Keratinocyte (primary cell): ENCODE results near the gene REEP3. TPM values are rescaled to one million over a fixed set of nuclear protein-coding genes. Genes with fewer than 3 reads are reported as not detected.

ENCODE experiments used
- DNase-seq: peaks from one replicate; pipeline ENCODE4 v3.0.0-alpha.2; 2011; ENCODE audit warnings: low read depth, missing footprints, low spot score
- FAIRE-seq: peaks from 2 replicates; lab custom pipeline; 2011; peaks lifted over from hg19 to GRCh38; lab: Jason Lieb, UNC
- H2AFZ ChIP-seq: 2 replicates; pipeline ENCODE4 v1.6.0; 2012; ENCODE audit warnings: low read length, control low read depth, inconsistent platforms; ENCODE audit not compliant: control insufficient read depth
- H3K27ac ChIP-seq: 2 replicates; pipeline ENCODE4 v1.5.1; 2011; ENCODE audit warnings: low read length; ENCODE audit not compliant: control insufficient read depth, insufficient read depth
- H3K27me3 ChIP-seq: 3 replicates; pipeline ENCODE4 v1.6.0; 2011; ENCODE audit warnings: low read length; ENCODE audit not compliant: control insufficient read depth, insufficient read depth; ENCODE audit errors: extremely low read depth
- H3K36me3 ChIP-seq, 2 experiments: 2 replicates in 1 of 2; 3 replicates in 1 of 2; pipeline ENCODE4 v1.5.1; 2011; ENCODE audit warnings: low read length in 2 of 2, mild to moderate bottlenecking in 1 of 2; ENCODE audit not compliant: control insufficient read depth in 2 of 2, insufficient read depth in 2 of 2; ENCODE audit errors: extremely low read depth in 1 of 2
- H3K4me1 ChIP-seq: 3 replicates; pipeline ENCODE4 v1.5.1; 2011; ENCODE audit warnings: low read length; ENCODE audit not compliant: control insufficient read depth, insufficient read depth; ENCODE audit errors: extremely low read depth
- H3K4me2 ChIP-seq: 3 replicates; pipeline ENCODE4 v1.6.0; 2011; ENCODE audit warnings: low read depth, low read length; ENCODE audit not compliant: control insufficient read depth, insufficient read depth; ENCODE audit errors: extremely low read depth
- H3K4me3 ChIP-seq, 3 experiments: fragments of 200-600 bp in 1 of 3; sonication (generic) in 1 of 3; 2 replicates in 2 of 3; 3 replicates in 1 of 3; pipeline ENCODE4 v1.5.1; 2011 to 2016; ENCODE audit warnings: low read length in 3 of 3, mild to moderate bottlenecking in 3 of 3, control low read depth in 2 of 3, inconsistent platforms in 1 of 3, low read depth in 1 of 3, mixed read lengths in 1 of 3, mixed run types in 1 of 3, moderate library complexity in 1 of 3; ENCODE audit not compliant: control insufficient read depth in 2 of 3, insufficient read depth in 2 of 3; ENCODE audit errors: extremely low read depth in 1 of 3
- H3K79me2 ChIP-seq: 2 replicates; pipeline ENCODE4 v1.6.0; 2012; ENCODE audit warnings: low read length; ENCODE audit not compliant: control insufficient read depth, insufficient read depth
- H3K9ac ChIP-seq: 3 replicates; pipeline ENCODE4 v1.6.0; 2011; ENCODE audit warnings: low read length; ENCODE audit not compliant: control insufficient read depth, insufficient read depth; ENCODE audit errors: extremely low read depth
- H3K9me1 ChIP-seq: 3 replicates; pipeline ENCODE4 v1.6.0; 2011; ENCODE audit warnings: low read length; ENCODE audit not compliant: control insufficient read depth, insufficient read depth; ENCODE audit errors: extremely low read depth
- H3K9me3 ChIP-seq: 2 replicates; pipeline ENCODE4 v1.5.1; 2012; ENCODE audit warnings: low read depth, low read length; ENCODE audit not compliant: control insufficient read depth
- H4K20me1 ChIP-seq: 3 replicates; pipeline ENCODE4 v1.6.0; 2011; ENCODE audit warnings: low read length; ENCODE audit not compliant: control insufficient read depth, insufficient read depth; ENCODE audit errors: extremely low read depth
- CTCF ChIP-seq, 3 experiments: IDR thresholded peaks in 1 of 3; conservative IDR thresholded peaks in 1 of 3; optimal IDR thresholded peaks in 1 of 3; 2 replicates in 2 of 3; 3 replicates in 1 of 3; pipeline versions ENCODE3 to v1.5.1; 2011; ENCODE audit warnings: low read length in 3 of 3, mild to moderate bottlenecking in 3 of 3, moderate library complexity in 2 of 3, control low read depth in 1 of 3, inconsistent platforms in 1 of 3; ENCODE audit not compliant: insufficient read depth in 2 of 3; ENCODE audit errors: extremely low read depth in 1 of 3
- EZH2 ChIP-seq: IDR thresholded peaks from one replicate; pipeline ENCODE4 v1.6.1; 2012; ENCODE audit warnings: inconsistent platforms, mild to moderate bottlenecking, low read length, moderate library complexity
- dilution Hi-C: fragments of 300-500 bp; cut with MboI; formaldehyde crosslinking; loops from one replicate; pipeline ENCODE4 v1.7.0; 2020; ENCODE audit warnings: low sequenced_read_pairs; ENCODE audit not compliant: extremely low pct_ligation_motif_present
- polyA plus RNA-seq, 5 experiments: library from polyadenylated mRNA; depleted of rRNA in 3 of 5; stranded (reverse) in 3 of 5; stranded (forward) in 1 of 5; unstranded in 1 of 5; fragments of >200 nt; gene quantifications; 1 replicate in 1 of 5; 2 replicates in 3 of 5; 3 replicates in 1 of 5; pipeline versions ENCODE4 v1.2.1 to v1.2.3, GENCODE V29; 2011 to 2012; ENCODE audit warnings: missing spikeins in 2 of 5, low read depth in 1 of 5, low replicate concordance in 1 of 5

Gene REEP3
- polyA plus RNA-seq, 1 donor (not counting 4 experiments of a cell fraction or from before 2014, with no cell fraction given), result 52.8 TPM

DNA sequence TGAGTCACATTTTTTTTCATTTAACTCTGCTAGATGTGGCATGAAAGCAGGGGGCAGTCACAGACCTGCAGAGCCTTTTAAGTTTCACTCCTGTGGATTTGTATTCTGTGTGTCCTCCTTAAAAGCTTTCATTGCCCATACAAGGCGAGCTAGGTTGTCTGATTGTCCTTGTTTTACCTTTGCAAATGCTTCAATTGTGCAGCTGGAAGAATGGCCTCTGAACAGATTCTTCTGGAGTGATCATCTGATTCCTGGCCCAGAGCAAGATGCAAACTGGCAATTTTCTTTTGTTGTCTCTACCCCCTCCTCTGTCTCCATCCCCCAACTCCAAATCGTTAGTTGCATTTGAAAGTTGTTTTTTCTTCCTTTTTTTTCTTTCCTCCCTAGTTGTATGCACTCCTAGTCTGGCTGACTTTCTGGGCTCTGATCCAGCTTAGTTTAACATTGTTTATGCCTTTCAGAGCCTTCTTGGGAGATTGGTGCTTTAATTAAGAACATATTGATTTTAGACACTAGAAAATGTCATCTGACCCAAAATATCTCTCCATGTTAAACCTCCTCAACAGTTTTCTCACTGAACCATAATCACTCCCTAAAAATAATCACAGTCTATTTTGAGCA is 150.2 kb downstream of the REEP3 start:
- Histone ChIP-seq H2AFZ (no peak overlapping the region), H3K79me2 (no peaks in the 10 kb centered on the region), H4K20me1 (no peaks in the 10 kb centered on the region), H3K9ac (no peak overlapping the region), H3K4me2 (no peak overlapping the region), H3K4me3 (no peak overlapping the region), H3K27me3 (no peaks in the 10 kb centered on the region), H3K27ac (no peak overlapping the region), H3K36me3 (no peaks in the 10 kb centered on the region), H3K9me3 (no peaks in the 10 kb centered on the region), H3K4me1 (peaks cover 17% of the 10 kb centered on the region), H3K9me1 (no peaks in the 10 kb centered on the region)
- no peak for TF ChIP-seq EZH2
- no peak for TF ChIP-seq CTCF (optimal IDR thresholded peaks at IDR 0.05 in 1 of 3, IDR thresholded peaks at IDR 0.05 in 1 of 3, conservative IDR thresholded peaks at IDR 0.05 in 1 of 3; ENCODE audit: extremely low read depth in 1 of 3, insufficient read depth in 2 of 3, low read length in 3 of 3)
- FAIRE-seq, result no peak
- dilution Hi-C loops, result no loop called here
- no peak for DNase-seq

DNA sequence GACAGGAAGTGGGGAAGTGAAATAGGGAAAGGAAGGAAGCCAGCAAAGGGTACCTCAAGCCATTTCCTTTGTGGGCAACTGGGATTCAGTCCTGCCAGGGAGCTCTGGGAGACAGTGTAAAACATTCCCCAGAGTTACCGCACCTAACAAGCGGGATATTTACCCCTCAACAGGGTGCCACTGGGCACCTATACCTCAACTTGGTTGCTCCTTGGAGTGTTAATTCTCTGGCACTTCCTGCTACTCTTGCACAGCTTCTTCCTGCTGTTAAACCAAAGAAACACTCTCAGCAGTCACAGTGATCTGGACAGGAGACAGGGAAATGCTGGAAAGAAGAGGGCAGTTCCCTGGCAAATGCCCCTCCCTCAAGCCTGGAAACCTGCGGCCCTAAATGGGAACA is 151.3 kb downstream of the REEP3 start:
- no peak overlapping the region for H2AFZ ChIP-seq
- H3K4me1 ChIP-seq, result peaks cover 17% of the 10 kb centered on the region
- H3K9me1 ChIP-seq, result no peaks in the 10 kb centered on the region
- no peaks in the 10 kb centered on the region for H3K79me2 ChIP-seq
- no peaks in the 10 kb centered on the region for H3K27me3 ChIP-seq
- TF ChIP-seq EZH2 (no peak), CTCF (optimal IDR thresholded peaks at IDR 0.05 in 1 of 3, IDR thresholded peaks at IDR 0.05 in 1 of 3, conservative IDR thresholded peaks at IDR 0.05 in 1 of 3; ENCODE audit: extremely low read depth in 1 of 3, insufficient read depth in 2 of 3, low read length in 3 of 3) (no peak)
- H3K36me3 ChIP-seq, result no peaks in the 10 kb centered on the region
- H3K27ac ChIP-seq, result no peak overlapping the region
- no peak for FAIRE-seq
- H3K9ac ChIP-seq, result no peak overlapping the region
- dilution Hi-C loops, result no loop called here
- no peak overlapping the region for H3K4me3 ChIP-seq
- H3K9me3 ChIP-seq, result no peaks in the 10 kb centered on the region
- H4K20me1 ChIP-seq, result no peaks in the 10 kb centered on the region
- peak overlapping the region; percentile 22 for H3K4me2 ChIP-seq
- no peak for DNase-seq
